ENCODE measurements around the gene CAMTA1.

Gene CAMTA1

GRCh38 chr1:7109901-7110300 is 324.6 kb downstream of the CAMTA1 start:
- Histone ChIP-seq H3K4me2 (ENCODE audit: insufficient read depth, low read length) (no peak overlapping the region), H3K4me1 (ENCODE audit: insufficient read depth, low read length) (no peaks in the 10 kb centered on the region), H3K27me3 (ENCODE audit: insufficient read depth, low read length, poor library complexity) (no peaks in the 10 kb centered on the region)

GRCh38 chr1:7110321-7110720 is 325.1 kb downstream of the CAMTA1 start:
- Histone ChIP-seq H3K27ac (ENCODE audit: low read length) (no peak overlapping the region), H4K20me1 (ENCODE audit: insufficient read depth, low read length) (no peaks in the 10 kb centered on the region; the same call in 1 of the 2 replicates), H3K9me3 (ENCODE audit: insufficient read depth, low read length, severe bottlenecking) (no peaks in the 10 kb centered on the region), H3K36me3 (ENCODE audit: insufficient read depth, low read length) (no peaks in the 10 kb centered on the region), H2AFZ (ENCODE audit: low read depth, low read length) (no peak overlapping the region), H3K27me3 (ENCODE audit: insufficient read depth, low read length, poor library complexity) (no peaks in the 10 kb centered on the region), H3K79me2 (ENCODE audit: insufficient read depth, low read length) (no peaks in the 10 kb centered on the region), H3K4me3 (ENCODE audit: low read depth in 1 of 2, low read length in 2 of 2) (no peak overlapping the region), H3K4me2 (ENCODE audit: insufficient read depth, low read length) (no peak overlapping the region), H3K4me1 (ENCODE audit: insufficient read depth, low read length) (no peaks in the 10 kb centered on the region), H3K9ac (ENCODE audit: low read depth, low read length) (no peak overlapping the region)
- no peak for ATAC-seq (ENCODE audit: insufficient read depth, low read depth)
- DNase-seq, result no peak
- TF ChIP-seq EZH2 (IDR thresholded peaks at IDR 0.05; ENCODE audit: borderline replicate concordance, low read depth, low read length, severe bottlenecking), result no peak
- no peak for TF ChIP-seq CTCF (IDR thresholded peaks at IDR 0.05; ENCODE audit: borderline replicate concordance, extremely low read depth, low read length, poor library complexity, severe bottlenecking)

More at GRCh38 chr1:7109901-7110300, 324.6 kb downstream of the CAMTA1 start:
- no peak overlapping the region for H3K4me3 ChIP-seq (ENCODE audit: low read depth in 1 of 2, low read length in 2 of 2)
- no peaks in the 10 kb centered on the region; the same call in 1 of the 2 replicates for H4K20me1 ChIP-seq (ENCODE audit: insufficient read depth, low read length)
- no peaks in the 10 kb centered on the region for H3K36me3 ChIP-seq (ENCODE audit: insufficient read depth, low read length)
- H2AFZ ChIP-seq (ENCODE audit: low read depth, low read length), result no peak overlapping the region
- H3K79me2 ChIP-seq (ENCODE audit: insufficient read depth, low read length), result no peaks in the 10 kb centered on the region
- H3K9ac ChIP-seq (ENCODE audit: low read depth, low read length), result no peak overlapping the region
- no peaks in the 10 kb centered on the region for H3K9me3 ChIP-seq (ENCODE audit: insufficient read depth, low read length, severe bottlenecking)
- H3K27ac ChIP-seq (ENCODE audit: low read length), result no peak overlapping the region
- no peak for ATAC-seq (ENCODE audit: insufficient read depth, low read depth)
- DNase-seq, result no peak
- TF ChIP-seq EZH2 (IDR thresholded peaks at IDR 0.05; ENCODE audit: borderline replicate concordance, low read depth, low read length, severe bottlenecking) (no peak), CTCF (IDR thresholded peaks at IDR 0.05; ENCODE audit: borderline replicate concordance, extremely low read depth, low read length, poor library complexity, severe bottlenecking) (no peak)

GRCh38 chr1:7111853-7112252 is 326.6 kb downstream of the CAMTA1 start:
- no peak overlapping the region for H3K27ac ChIP-seq (ENCODE audit: low read length)
- no peaks in the 10 kb centered on the region for H3K27me3 ChIP-seq (ENCODE audit: insufficient read depth, low read length, poor library complexity)
- no peak overlapping the region for H3K4me3 ChIP-seq (ENCODE audit: low read depth in 1 of 2, low read length in 2 of 2)
- DNase-seq (no peak), ATAC-seq (ENCODE audit: insufficient read depth, low read depth) (no peak)
- no peaks in the 10 kb centered on the region; the same call in 1 of the 2 replicates for H4K20me1 ChIP-seq (ENCODE audit: insufficient read depth, low read length)
- no peak overlapping the region for H2AFZ ChIP-seq (ENCODE audit: low read depth, low read length)
- H3K9ac ChIP-seq (ENCODE audit: low read depth, low read length), result no peak overlapping the region
- TF ChIP-seq CTCF (IDR thresholded peaks at IDR 0.05; ENCODE audit: borderline replicate concordance, extremely low read depth, low read length, poor library complexity, severe bottlenecking), result no peak
- no peak for TF ChIP-seq EZH2 (IDR thresholded peaks at IDR 0.05; ENCODE audit: borderline replicate concordance, low read depth, low read length, severe bottlenecking)
- no peaks in the 10 kb centered on the region for H3K36me3 ChIP-seq (ENCODE audit: insufficient read depth, low read length)
- H3K4me1 ChIP-seq (ENCODE audit: insufficient read depth, low read length), result no peaks in the 10 kb centered on the region
- H3K4me2 ChIP-seq (ENCODE audit: insufficient read depth, low read length), result no peak overlapping the region
- H3K79me2 ChIP-seq (ENCODE audit: insufficient read depth, low read length), result no peaks in the 10 kb centered on the region
- no peaks in the 10 kb centered on the region for H3K9me3 ChIP-seq (ENCODE audit: insufficient read depth, low read length, severe bottlenecking)

- ATAC-seq (ENCODE audit: insufficient read depth, low read depth), result no peak
- Histone ChIP-seq H3K36me3 (ENCODE audit: insufficient read depth, low read length) (no peaks in the 10 kb centered on the region), H3K27me3 (ENCODE audit: insufficient read depth, low read length, poor library complexity) (no peaks in the 10 kb centered on the region), H3K27ac (ENCODE audit: low read length) (no peak overlapping the region), H3K4me1 (ENCODE audit: insufficient read depth, low read length) (no peaks in the 10 kb centered on the region), H3K9me3 (ENCODE audit: insufficient read depth, low read length, severe bottlenecking) (no peaks in the 10 kb centered on the region), H3K4me3 (ENCODE audit: low read depth in 1 of 2, low read length in 2 of 2) (no peak overlapping the region), H2AFZ (ENCODE audit: low read depth, low read length) (no peak overlapping the region), H3K79me2 (ENCODE audit: insufficient read depth, low read length) (no peaks in the 10 kb centered on the region), H3K4me2 (ENCODE audit: insufficient read depth, low read length) (no peak overlapping the region), H4K20me1 (ENCODE audit: insufficient read depth, low read length) (no peaks in the 10 kb centered on the region), H3K9ac (ENCODE audit: low read depth, low read length) (no peak overlapping the region)
- DNase-seq, result no peak
- TF ChIP-seq EZH2 (IDR thresholded peaks at IDR 0.05; ENCODE audit: borderline replicate concordance, low read depth, low read length, severe bottlenecking), result no peak
- no peak for TF ChIP-seq CTCF (IDR thresholded peaks at IDR 0.05; ENCODE audit: borderline replicate concordance, extremely low read depth, low read length, poor library complexity, severe bottlenecking)
These were observed 327.9 kb downstream of the CAMTA1 start for GRCh38 chr1:7113136-7113535.

Data from DND-41 (cell line).